Neural cell (in vitro differentiated cells): ENCODE data around the gene RAD51B. TPM values are rescaled to one million over a fixed set of nuclear protein-coding genes. Genes with fewer than 3 reads are reported as not detected.

Experiments used
- H2AFZ ChIP-seq: fragments of 200-600, 300-800 bp; sonication (generic), shearing (Covaris generic); 2 replicates; pipeline ENCODE4 v1.6.0; 2014; ENCODE audit warnings: low read depth, mild to moderate bottlenecking, antibody characterized with exemption, low read length, moderate library complexity
- H3F3A ChIP-seq: fragments of 200-600 bp; shearing (Covaris generic); 2 replicates; pipeline ENCODE4 v1.6.1; 2016; ENCODE audit warnings: mild to moderate bottlenecking, moderate library complexity, mixed read lengths, antibody characterized with exemption, low read length; ENCODE audit not compliant: insufficient read depth, poor library complexity, severe bottlenecking
- H3K27ac ChIP-seq: fragments of 200-600, 300-800 bp; sonication (generic), shearing (Covaris generic); 2 replicates; pipeline ENCODE4 v1.5.1; 2014; ENCODE audit warnings: mild to moderate bottlenecking, low read length, moderate library complexity
- H3K27me3 ChIP-seq: fragments of 300-800, 200-600 bp; sonication (generic), shearing (Covaris generic); 2 replicates; pipeline ENCODE4 v1.6.0; 2014; ENCODE audit warnings: mild to moderate bottlenecking, low read depth, low read length, moderate library complexity; ENCODE audit not compliant: insufficient read depth
- H3K36me3 ChIP-seq: fragments of 300-800, 200-600 bp; sonication (generic), shearing (Covaris generic); 2 replicates; pipeline ENCODE4 v1.5.1; 2014; ENCODE audit warnings: mild to moderate bottlenecking, antibody characterized with exemption, low read length, moderate library complexity; ENCODE audit not compliant: insufficient read depth
- H3K4me2 ChIP-seq: fragments of 300-800, 200-600 bp; sonication (generic), shearing (Covaris generic); 2 replicates; pipeline ENCODE4 v1.6.0; 2014; ENCODE audit warnings: mild to moderate bottlenecking, low read length
- H3K4me3 ChIP-seq: fragments of 300-800, 200-600 bp; sonication (generic), shearing (Covaris generic); 2 replicates; pipeline ENCODE4 v1.5.1; 2014; ENCODE audit warnings: mild to moderate bottlenecking, low read length, moderate library complexity
- H3K79me2 ChIP-seq: fragments of 200-600 bp; shearing (Covaris generic); replicated peaks from 2 replicates; pipeline ENCODE4 v1.6.0; 2014; ENCODE audit warnings: mild to moderate bottlenecking, low read length, moderate library complexity; ENCODE audit not compliant: insufficient read depth
- H3K9ac ChIP-seq: fragments of 300-800, 200-600 bp; sonication (generic), shearing (Covaris generic); 2 replicates; pipeline ENCODE4 v1.6.1; 2016; ENCODE audit warnings: mild to moderate bottlenecking, low read length, mixed read lengths
- H3K9me2 ChIP-seq: fragments of 200-600 bp; shearing (Covaris generic); 2 replicates; pipeline ENCODE4 v1.6.1; 2016; ENCODE audit warnings: mild to moderate bottlenecking, low read length, mixed read lengths; ENCODE audit not compliant: insufficient read depth
- H3K9me3 ChIP-seq: fragments of 200-600, 300-800 bp; sonication (generic), shearing (Covaris generic); 2 replicates; pipeline ENCODE4 v1.6.1; 2016; ENCODE audit warnings: mild to moderate bottlenecking, mixed run types, low read length, moderate library complexity, mixed read lengths
- H4K20me1 ChIP-seq: fragments of 200-600 bp; shearing (Covaris generic); 2 replicates; pipeline ENCODE4 v1.6.1; 2016; ENCODE audit warnings: mild to moderate bottlenecking, mixed run types; ENCODE audit not compliant: insufficient read depth
- EP300 ChIP-seq: fragments of 450-650 bp; conservative IDR thresholded peaks from 2 replicates; pipeline ENCODE4 v1.6.1; 2014; ENCODE audit warnings: antibody characterized with exemption, mild to moderate bottlenecking, moderate library complexity; ENCODE audit not compliant: poor library complexity, severe bottlenecking
- EZH2 ChIP-seq: fragments of 200-600, 300-800 bp; shearing (Covaris generic), sonication (generic); IDR thresholded peaks from 2 replicates; pipeline ENCODE4 v1.6.1; 2014; ENCODE audit warnings: antibody characterized with exemption, low read length, borderline replicate concordance, mild to moderate bottlenecking; ENCODE audit not compliant: insufficient read depth, poor library complexity, severe bottlenecking
- MXI1 ChIP-seq: fragments of 450-650 bp; conservative IDR thresholded peaks from 2 replicates; pipeline ENCODE4 v1.6.1; 2014; ENCODE audit warnings: antibody characterized with exemption, mild to moderate bottlenecking; ENCODE audit not compliant: poor library complexity, severe bottlenecking
- POLR2AphosphoS5 ChIP-seq: IDR thresholded peaks from 2 replicates; pipeline ENCODE4 v1.6.1; 2012
- TAF1 ChIP-seq: IDR thresholded peaks from 2 replicates; pipeline ENCODE4 v1.6.1; 2012; ENCODE audit warnings: low read depth
- polyA plus RNA-seq: library from polyadenylated mRNA; depleted of rRNA; stranded (reverse); fragments of >200 nt; gene quantifications from 2 replicates; pipeline ENCODE4 v1.2.3, GENCODE V29; 2014
- TF ChIP-seq, protein P1 (sequence below): fragments of 450-650 bp; IDR thresholded peaks from 2 replicates; pipeline ENCODE4 v1.5.1; 2014; ENCODE audit warnings: antibody characterized with exemption, mild to moderate bottlenecking, moderate library complexity; ENCODE audit not compliant: poor library complexity, severe bottlenecking
- TF ChIP-seq, protein P2 (sequence below): IDR thresholded peaks from 2 replicates; pipeline ENCODE4 v1.6.1; 2012; ENCODE audit warnings: borderline replicate concordance

The RAD51B gene
- polyA plus RNA-seq, 1 donor from 2014 or later, result 3.1 TPM

DNA sequence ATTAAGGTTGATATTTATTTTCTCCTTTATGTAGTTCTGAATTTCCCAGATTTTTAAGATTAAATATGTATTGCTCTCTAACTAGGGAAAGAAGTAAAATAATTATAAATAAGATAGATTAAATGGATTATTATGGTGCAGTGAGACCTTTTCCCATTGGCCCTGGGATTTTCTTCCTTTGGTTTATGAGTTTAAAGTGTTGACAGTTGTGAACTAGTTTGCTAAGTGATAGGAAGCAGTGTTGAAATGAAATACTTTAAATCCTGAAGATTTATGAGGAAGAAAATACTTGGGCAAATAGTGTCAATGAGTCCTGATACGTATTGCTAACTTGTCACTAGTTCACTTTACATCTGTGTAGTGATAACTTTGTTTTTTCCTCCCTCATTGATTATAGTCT, 188.9 kb downstream of the RAD51B start:
- H2AFZ ChIP-seq, result no peak overlapping the region
- no peaks in the 10 kb centered on the region for H4K20me1 ChIP-seq

DNA sequence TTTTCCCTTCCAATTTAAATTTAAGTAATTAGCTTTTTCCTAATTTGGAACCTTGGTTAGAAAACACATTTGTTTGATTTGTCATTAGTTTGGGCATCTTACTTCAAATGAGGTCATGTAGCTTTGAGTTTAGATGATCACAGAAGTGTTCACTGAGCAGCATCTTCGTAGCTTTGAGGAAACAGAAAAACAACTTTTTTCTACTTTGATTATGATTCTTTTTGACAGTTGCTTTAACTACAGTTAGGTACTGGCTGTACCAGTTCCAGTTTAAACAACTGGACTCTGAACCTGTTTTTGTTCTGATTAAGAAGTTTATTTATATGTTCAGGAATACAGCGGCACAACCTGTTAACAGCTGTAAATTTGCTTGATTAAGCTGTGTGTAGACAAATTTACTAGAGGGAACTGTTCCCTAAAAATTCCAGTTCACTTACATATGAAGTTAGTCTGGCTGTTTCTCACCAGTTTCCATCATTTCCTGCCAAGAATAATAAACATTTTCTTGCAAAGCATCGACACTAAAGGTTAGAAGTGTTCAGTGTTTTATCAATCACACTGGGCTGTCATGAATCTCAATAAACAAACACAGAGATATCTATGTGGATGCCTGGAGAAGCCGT, 191.9 kb downstream of the RAD51B start:
- Histone ChIP-seq H3K9me2 (no peaks in the 10 kb centered on the region), H3K9me3 (peaks cover 6% of the 10 kb centered on the region), H3F3A (no peaks in the 10 kb centered on the region), H3K4me3 (no peak overlapping the region), H2AFZ (no peak overlapping the region), H3K27me3 (no peaks in the 10 kb centered on the region), H3K9ac (no peak overlapping the region), H3K36me3 (no peaks in the 10 kb centered on the region), H3K27ac (no peak overlapping the region), H3K4me2 (no peak overlapping the region), H3K79me2 (no peaks in the 10 kb centered on the region), H4K20me1 (no peaks in the 10 kb centered on the region)
- TF ChIP-seq, protein P1, sequence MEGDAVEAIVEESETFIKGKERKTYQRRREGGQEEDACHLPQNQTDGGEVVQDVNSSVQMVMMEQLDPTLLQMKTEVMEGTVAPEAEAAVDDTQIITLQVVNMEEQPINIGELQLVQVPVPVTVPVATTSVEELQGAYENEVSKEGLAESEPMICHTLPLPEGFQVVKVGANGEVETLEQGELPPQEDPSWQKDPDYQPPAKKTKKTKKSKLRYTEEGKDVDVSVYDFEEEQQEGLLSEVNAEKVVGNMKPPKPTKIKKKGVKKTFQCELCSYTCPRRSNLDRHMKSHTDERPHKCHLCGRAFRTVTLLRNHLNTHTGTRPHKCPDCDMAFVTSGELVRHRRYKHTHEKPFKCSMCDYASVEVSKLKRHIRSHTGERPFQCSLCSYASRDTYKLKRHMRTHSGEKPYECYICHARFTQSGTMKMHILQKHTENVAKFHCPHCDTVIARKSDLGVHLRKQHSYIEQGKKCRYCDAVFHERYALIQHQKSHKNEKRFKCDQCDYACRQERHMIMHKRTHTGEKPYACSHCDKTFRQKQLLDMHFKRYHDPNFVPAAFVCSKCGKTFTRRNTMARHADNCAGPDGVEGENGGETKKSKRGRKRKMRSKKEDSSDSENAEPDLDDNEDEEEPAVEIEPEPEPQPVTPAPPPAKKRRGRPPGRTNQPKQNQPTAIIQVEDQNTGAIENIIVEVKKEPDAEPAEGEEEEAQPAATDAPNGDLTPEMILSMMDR, result no peak
- TF ChIP-seq POLR2AphosphoS5, result peak; percentile 33
- TF ChIP-seq EP300, result peak; percentile 30

More for the DNA sequence above, 188.9 kb downstream of the RAD51B start:
- Histone ChIP-seq H3K9ac (no peak overlapping the region), H3K27ac (no peak overlapping the region), H3F3A (no peaks in the 10 kb centered on the region), H3K9me2 (no peaks in the 10 kb centered on the region), H3K4me2 (no peak overlapping the region), H3K79me2 (no peaks in the 10 kb centered on the region), H3K4me3 (no peak overlapping the region), H3K27me3 (no peaks in the 10 kb centered on the region), H3K36me3 (no peaks in the 10 kb centered on the region), H3K9me3 (peaks cover 6% of the 10 kb centered on the region)
- TF ChIP-seq, protein P1, result no peak
- no peak for TF ChIP-seq MXI1

DNA sequence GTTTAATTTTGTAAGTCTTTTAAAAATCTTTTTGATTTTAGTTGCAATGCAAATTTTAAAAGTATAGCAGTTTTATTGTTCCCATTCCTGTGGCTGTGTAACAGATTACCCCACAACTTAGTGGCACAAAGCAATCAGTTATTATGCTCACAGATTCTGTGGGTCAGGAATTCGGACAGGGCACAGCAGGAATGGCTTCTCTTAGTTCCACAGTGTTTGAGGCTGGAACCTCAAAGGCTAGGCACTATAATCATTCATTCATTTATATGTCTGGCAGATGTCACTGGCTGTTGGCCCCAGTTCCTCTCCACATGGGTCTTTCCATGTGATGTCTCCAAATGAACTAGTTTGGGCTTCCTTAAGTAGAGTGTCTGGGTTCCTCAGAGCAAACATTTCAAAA, 193.3 kb downstream of the RAD51B start:
- no peaks in the 10 kb centered on the region for H4K20me1 ChIP-seq
- H3K36me3 ChIP-seq, result no peaks in the 10 kb centered on the region
- H3F3A ChIP-seq, result no peaks in the 10 kb centered on the region
- H3K4me2 ChIP-seq, result no peak overlapping the region
- no peaks in the 10 kb centered on the region for H3K79me2 ChIP-seq
- no peak overlapping the region for H3K9ac ChIP-seq
- TF ChIP-seq EP300 (no peak), EZH2 (no peak), POLR2AphosphoS5 (no peak), TAF1 (no peak), MXI1 (no peak)
- TF ChIP-seq, protein P2, sequence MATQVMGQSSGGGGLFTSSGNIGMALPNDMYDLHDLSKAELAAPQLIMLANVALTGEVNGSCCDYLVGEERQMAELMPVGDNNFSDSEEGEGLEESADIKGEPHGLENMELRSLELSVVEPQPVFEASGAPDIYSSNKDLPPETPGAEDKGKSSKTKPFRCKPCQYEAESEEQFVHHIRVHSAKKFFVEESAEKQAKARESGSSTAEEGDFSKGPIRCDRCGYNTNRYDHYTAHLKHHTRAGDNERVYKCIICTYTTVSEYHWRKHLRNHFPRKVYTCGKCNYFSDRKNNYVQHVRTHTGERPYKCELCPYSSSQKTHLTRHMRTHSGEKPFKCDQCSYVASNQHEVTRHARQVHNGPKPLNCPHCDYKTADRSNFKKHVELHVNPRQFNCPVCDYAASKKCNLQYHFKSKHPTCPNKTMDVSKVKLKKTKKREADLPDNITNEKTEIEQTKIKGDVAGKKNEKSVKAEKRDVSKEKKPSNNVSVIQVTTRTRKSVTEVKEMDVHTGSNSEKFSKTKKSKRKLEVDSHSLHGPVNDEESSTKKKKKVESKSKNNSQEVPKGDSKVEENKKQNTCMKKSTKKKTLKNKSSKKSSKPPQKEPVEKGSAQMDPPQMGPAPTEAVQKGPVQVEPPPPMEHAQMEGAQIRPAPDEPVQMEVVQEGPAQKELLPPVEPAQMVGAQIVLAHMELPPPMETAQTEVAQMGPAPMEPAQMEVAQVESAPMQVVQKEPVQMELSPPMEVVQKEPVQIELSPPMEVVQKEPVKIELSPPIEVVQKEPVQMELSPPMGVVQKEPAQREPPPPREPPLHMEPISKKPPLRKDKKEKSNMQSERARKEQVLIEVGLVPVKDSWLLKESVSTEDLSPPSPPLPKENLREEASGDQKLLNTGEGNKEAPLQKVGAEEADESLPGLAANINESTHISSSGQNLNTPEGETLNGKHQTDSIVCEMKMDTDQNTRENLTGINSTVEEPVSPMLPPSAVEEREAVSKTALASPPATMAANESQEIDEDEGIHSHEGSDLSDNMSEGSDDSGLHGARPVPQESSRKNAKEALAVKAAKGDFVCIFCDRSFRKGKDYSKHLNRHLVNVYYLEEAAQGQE, result no peak
- TF ChIP-seq, protein P1, result no peak
- no peak overlapping the region for H2AFZ ChIP-seq
- H3K4me3 ChIP-seq, result no peak overlapping the region
- no peaks in the 10 kb centered on the region for H3K9me3 ChIP-seq
- no peaks in the 10 kb centered on the region for H3K9me2 ChIP-seq
- no peaks in the 10 kb centered on the region for H3K27me3 ChIP-seq
- no peak overlapping the region for H3K27ac ChIP-seq
